ENCODE data around the gene TERT.

The TERT gene

GRCh38 chr5:1219098-1219767 is 75.6 kb downstream of the TERT start:
- no peak for DNase-seq (ENCODE audit: low read depth in 2 of 2)

- DNase-seq (ENCODE audit: low read depth in 2 of 2) = no peak
These were observed 76.4 kb downstream of the TERT start for GRCh38 chr5:1218351-1219080.

- no peak for DNase-seq (ENCODE audit: low read depth in 2 of 2)
These were observed 77.2 kb downstream of the TERT start for GRCh38 chr5:1217596-1218206.

- DNase-seq (ENCODE audit: low read depth in 2 of 2) = no peak
These were observed 78.0 kb downstream of the TERT start for GRCh38 chr5:1216918-1217295.

GRCh38 chr5:1216211-1216917 is 78.5 kb downstream of the TERT start:
- no peak for DNase-seq (ENCODE audit: low read depth in 2 of 2)

- DNase-seq (ENCODE audit: low read depth in 2 of 2) = no peak
These were observed 79.4 kb downstream of the TERT start for GRCh38 chr5:1215320-1216096.

GRCh38 chr5:1214936-1215220 is 80.0 kb downstream of the TERT start:
- no peak for DNase-seq (ENCODE audit: low read depth in 2 of 2)

- no peak for DNase-seq (ENCODE audit: low read depth in 2 of 2)
These were observed 80.5 kb downstream of the TERT start for GRCh38 chr5:1214163-1214935.

- no peak for DNase-seq (ENCODE audit: low read depth in 2 of 2)
These were observed 81.2 kb downstream of the TERT start for GRCh38 chr5:1213508-1214162.

- no peak for DNase-seq (ENCODE audit: low read depth in 2 of 2)
These were observed 82.0 kb downstream of the TERT start for GRCh38 chr5:1212881-1213280.

GRCh38 chr5:1212271-1212670 is 82.6 kb downstream of the TERT start:
- DNase-seq (ENCODE audit: low read depth in 2 of 2) = no peak

- no peak for DNase-seq (ENCODE audit: low read depth in 2 of 2)
These were observed 83.2 kb downstream of the TERT start for GRCh38 chr5:1211701-1212100.

GRCh38 chr5:1210832-1211251 is 84.0 kb downstream of the TERT start:
- no peak for DNase-seq (ENCODE audit: low read depth in 2 of 2)

- DNase-seq (ENCODE audit: low read depth in 2 of 2) = no peak
These were observed 84.7 kb downstream of the TERT start for GRCh38 chr5:1209896-1210776.

- DNase-seq (ENCODE audit: low read depth in 2 of 2) = no peak
These were observed 85.4 kb downstream of the TERT start for GRCh38 chr5:1209489-1209852.

GRCh38 chr5:1208743-1209488 is 86.0 kb downstream of the TERT start:
- DNase-seq (ENCODE audit: low read depth in 2 of 2) = no peak

- no peak for DNase-seq (ENCODE audit: low read depth in 2 of 2)
These were observed 86.6 kb downstream of the TERT start for GRCh38 chr5:1208221-1208742.

- DNase-seq (ENCODE audit: low read depth in 2 of 2) = no peak
These were observed 87.3 kb downstream of the TERT start for GRCh38 chr5:1207555-1207954.
